Measurements from ENCODE around the gene NAB1.

The NAB1 gene

DNA sequence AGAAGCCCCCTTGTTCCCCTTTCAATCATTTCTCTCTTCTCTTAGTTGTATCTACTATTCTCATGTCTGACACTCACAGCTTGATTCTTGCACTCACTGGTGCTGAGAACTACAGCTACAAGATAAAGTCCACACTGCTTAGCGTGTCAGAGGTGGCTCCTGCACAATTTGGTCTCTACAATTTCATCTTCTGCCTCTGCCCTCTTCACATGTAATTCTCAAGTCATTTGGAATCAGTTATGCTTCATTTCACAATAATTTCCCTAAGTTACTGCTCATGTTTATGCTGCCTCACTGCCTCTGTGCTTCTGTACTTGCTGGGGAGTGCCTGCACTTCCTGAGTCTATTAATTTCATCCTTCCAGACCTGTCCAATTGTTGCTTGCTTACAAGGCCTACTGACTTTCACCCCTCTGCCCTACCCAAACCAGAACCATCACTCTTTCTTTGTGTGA, 11.6 kb upstream of the NAB1 start:
- TF ChIP-seq ELF4 (IDR thresholded peaks at IDR 0.05) (no peak), CTBP1 (IDR thresholded peaks at IDR 0.05; ENCODE audit: borderline replicate concordance) (no peak), NFRKB (IDR thresholded peaks at IDR 0.05) (no peak), LEF1 (IDR thresholded peaks at IDR 0.05; ENCODE audit: borderline replicate concordance) (no peak), ARNT (IDR thresholded peaks at IDR 0.05) (no peak), L3MBTL2 (conservative IDR thresholded peaks at IDR 0.05) (no peak), TARDBP (IDR thresholded peaks at IDR 0.05) (no peak), SUZ12 (IDR thresholded peaks at IDR 0.05) (no peak), ZNF384 (IDR thresholded peaks at IDR 0.05) (no peak), BHLHE40 (IDR thresholded peaks at IDR 0.05; ENCODE audit: borderline replicate concordance) (no peak), FOXA1 (IDR thresholded peaks at IDR 0.05) (no peak), SP1 (IDR thresholded peaks at IDR 0.05) (no peak), HDGF (IDR thresholded peaks at IDR 0.05; ENCODE audit: borderline replicate concordance) (no peak), FOXK2 (IDR thresholded peaks at IDR 0.05) (no peak), FOXM1 (IDR thresholded peaks at IDR 0.05; ENCODE audit: borderline replicate concordance) (no peak)
- TF ChIP-seq, protein P1, sequence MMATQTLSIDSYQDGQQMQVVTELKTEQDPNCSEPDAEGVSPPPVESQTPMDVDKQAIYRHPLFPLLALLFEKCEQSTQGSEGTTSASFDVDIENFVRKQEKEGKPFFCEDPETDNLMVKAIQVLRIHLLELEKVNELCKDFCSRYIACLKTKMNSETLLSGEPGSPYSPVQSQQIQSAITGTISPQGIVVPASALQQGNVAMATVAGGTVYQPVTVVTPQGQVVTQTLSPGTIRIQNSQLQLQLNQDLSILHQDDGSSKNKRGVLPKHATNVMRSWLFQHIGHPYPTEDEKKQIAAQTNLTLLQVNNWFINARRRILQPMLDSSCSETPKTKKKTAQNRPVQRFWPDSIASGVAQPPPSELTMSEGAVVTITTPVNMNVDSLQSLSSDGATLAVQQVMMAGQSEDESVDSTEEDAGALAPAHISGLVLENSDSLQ (IDR thresholded peaks at IDR 0.05), result no peak
- ChIA-PET CTCF (no interaction called here), POLR2A (no interaction called here)
- DNase-seq (ENCODE audit: extremely low spot score), result no peak

DNA sequence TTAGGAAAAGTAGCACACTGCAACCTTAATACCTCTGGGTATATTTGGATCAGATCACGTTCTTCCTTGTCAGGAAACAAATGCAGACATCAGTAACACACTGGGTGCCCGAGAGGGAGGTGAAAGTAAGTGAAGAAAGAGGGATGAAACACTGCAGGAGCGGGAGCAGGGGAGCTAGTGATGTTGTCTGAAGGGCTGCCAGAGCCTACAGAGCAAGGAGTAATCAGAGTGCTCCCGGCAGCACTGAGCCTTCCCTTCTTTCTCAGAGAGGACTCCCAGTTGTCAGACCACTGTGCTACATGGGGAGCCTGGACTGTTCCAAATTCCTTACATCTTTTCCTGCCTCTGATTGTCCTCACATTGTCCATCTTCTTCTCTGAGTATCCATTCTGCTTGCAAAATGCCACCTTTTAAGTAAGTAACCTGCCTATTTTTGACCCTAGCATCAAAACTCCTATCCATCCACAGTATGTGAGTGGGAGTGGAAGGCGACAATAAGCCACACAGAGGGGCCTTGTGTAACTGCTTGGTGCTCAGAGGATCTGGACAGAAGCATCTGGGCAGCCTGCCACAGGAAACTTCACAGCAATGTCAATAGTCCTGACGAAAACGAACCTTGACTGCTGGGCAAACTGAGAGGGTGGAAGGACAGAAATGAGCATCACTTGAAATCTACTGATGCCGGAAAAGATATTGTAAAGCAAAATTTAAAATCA, 10.8 kb upstream of the NAB1 start:
- TF ChIP-seq ARNT (IDR thresholded peaks at IDR 0.05) (no peak), NFRKB (IDR thresholded peaks at IDR 0.05) (no peak)
- DNase-seq (ENCODE audit: extremely low spot score), result no peak
- ChIA-PET POLR2A (no interaction called here), CTCF (no interaction called here)

- TF ChIP-seq HDGF (IDR thresholded peaks at IDR 0.05; ENCODE audit: borderline replicate concordance) (no peak), BHLHE40 (IDR thresholded peaks at IDR 0.05; ENCODE audit: borderline replicate concordance) (no peak), ARNT (IDR thresholded peaks at IDR 0.05) (no peak), FOXM1 (IDR thresholded peaks at IDR 0.05; ENCODE audit: borderline replicate concordance) (no peak), TARDBP (IDR thresholded peaks at IDR 0.05) (no peak), LEF1 (IDR thresholded peaks at IDR 0.05; ENCODE audit: borderline replicate concordance) (no peak), FOXK2 (IDR thresholded peaks at IDR 0.05) (no peak), NFRKB (IDR thresholded peaks at IDR 0.05) (no peak), ELF4 (IDR thresholded peaks at IDR 0.05) (no peak), ZNF384 (IDR thresholded peaks at IDR 0.05) (no peak), SUZ12 (IDR thresholded peaks at IDR 0.05) (no peak), L3MBTL2 (conservative IDR thresholded peaks at IDR 0.05) (no peak), CTBP1 (IDR thresholded peaks at IDR 0.05; ENCODE audit: borderline replicate concordance) (no peak), SP1 (IDR thresholded peaks at IDR 0.05) (no peak)
- TF ChIP-seq, protein P1 (IDR thresholded peaks at IDR 0.05), result no peak
Observed at GRCh38 chr2:190640117-190640516, 8.8 kb upstream of the NAB1 start.

DNA sequence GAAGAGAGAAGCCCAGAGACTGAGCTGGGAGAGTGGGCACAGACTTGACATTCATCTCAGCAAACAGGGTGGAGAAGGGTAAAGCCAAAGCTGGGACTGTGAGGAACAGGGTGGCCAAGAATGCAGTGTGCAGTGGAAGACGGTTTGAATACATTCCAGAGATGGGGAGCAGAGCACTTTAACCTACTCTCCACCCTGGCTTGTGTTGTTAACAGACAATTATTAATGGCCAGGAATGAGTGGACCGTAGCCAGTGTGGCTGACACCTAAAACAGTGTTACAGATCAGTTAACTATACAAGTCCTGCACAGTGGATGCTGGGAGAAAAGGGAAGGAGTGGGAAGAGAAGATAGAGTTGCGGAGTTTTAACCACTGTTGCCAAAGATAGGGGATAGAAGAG, 7.4 kb upstream of the NAB1 start:
- POLR2A ChIA-PET, result no interaction called here
- DNase-seq (ENCODE audit: extremely low spot score), result no peak
- no peak for TF ChIP-seq TARDBP (IDR thresholded peaks at IDR 0.05)
- CTCF ChIA-PET, result no interaction called here

More at GRCh38 chr2:190640117-190640516, 8.8 kb upstream of the NAB1 start:
- DNase-seq (ENCODE audit: extremely low spot score), result no peak
- ChIA-PET CTCF (no interaction called here), POLR2A (no interaction called here)

- ChIA-PET POLR2A (no interaction called here), CTCF (no interaction called here)
- DNase-seq (ENCODE audit: extremely low spot score), result no peak
- TF ChIP-seq TARDBP (IDR thresholded peaks at IDR 0.05), result no peak
- TF ChIP-seq NFRKB (IDR thresholded peaks at IDR 0.05), result no peak
- TF ChIP-seq ARNT (IDR thresholded peaks at IDR 0.05), result no peak
- TF ChIP-seq HDGF (IDR thresholded peaks at IDR 0.05; ENCODE audit: borderline replicate concordance), result no peak
- TF ChIP-seq FOXM1 (IDR thresholded peaks at IDR 0.05; ENCODE audit: borderline replicate concordance), result no peak
- no peak for TF ChIP-seq LEF1 (IDR thresholded peaks at IDR 0.05; ENCODE audit: borderline replicate concordance)
- no peak for TF ChIP-seq SUZ12 (IDR thresholded peaks at IDR 0.05)
- no peak for TF ChIP-seq BHLHE40 (IDR thresholded peaks at IDR 0.05; ENCODE audit: borderline replicate concordance)
- no peak for TF ChIP-seq CTBP1 (IDR thresholded peaks at IDR 0.05; ENCODE audit: borderline replicate concordance)
- no peak for TF ChIP-seq SP1 (IDR thresholded peaks at IDR 0.05)
- no peak for TF ChIP-seq ZNF384 (IDR thresholded peaks at IDR 0.05)
- TF ChIP-seq, protein P1 (IDR thresholded peaks at IDR 0.05), result no peak
- no peak for TF ChIP-seq FOXA1 (IDR thresholded peaks at IDR 0.05)
- TF ChIP-seq L3MBTL2 (conservative IDR thresholded peaks at IDR 0.05), result no peak
- no peak for TF ChIP-seq FOXK2 (IDR thresholded peaks at IDR 0.05)
- TF ChIP-seq ELF4 (IDR thresholded peaks at IDR 0.05), result no peak
Observed at GRCh38 chr2:190646780-190647522, 1.9 kb upstream of the NAB1 start.

Data from HEK293T (cell line).